Measurements from ENCODE around the gene GNAO1.

The GNAO1 gene

DNA sequence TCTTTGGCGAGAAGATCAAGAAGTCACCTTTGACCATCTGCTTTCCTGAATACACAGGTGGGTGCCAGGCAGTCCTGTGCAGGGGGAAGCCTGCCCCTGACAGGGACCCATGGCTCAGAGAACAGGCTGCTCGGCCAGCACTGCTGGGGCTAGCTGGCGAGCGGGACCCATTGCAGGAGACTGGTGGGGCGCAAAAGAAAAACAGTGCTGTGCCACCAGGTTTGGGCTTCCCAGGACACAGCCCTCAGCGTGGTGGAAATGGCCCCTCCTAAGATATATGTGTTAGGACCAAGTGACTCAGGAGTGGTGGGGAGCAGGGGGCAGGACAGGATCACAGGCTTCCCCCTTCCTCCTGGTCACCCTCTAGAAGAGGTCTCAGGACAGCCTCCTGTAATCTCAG is 160.2 kb downstream of the GNAO1 start:
- DNase-seq: no peak

DNA sequence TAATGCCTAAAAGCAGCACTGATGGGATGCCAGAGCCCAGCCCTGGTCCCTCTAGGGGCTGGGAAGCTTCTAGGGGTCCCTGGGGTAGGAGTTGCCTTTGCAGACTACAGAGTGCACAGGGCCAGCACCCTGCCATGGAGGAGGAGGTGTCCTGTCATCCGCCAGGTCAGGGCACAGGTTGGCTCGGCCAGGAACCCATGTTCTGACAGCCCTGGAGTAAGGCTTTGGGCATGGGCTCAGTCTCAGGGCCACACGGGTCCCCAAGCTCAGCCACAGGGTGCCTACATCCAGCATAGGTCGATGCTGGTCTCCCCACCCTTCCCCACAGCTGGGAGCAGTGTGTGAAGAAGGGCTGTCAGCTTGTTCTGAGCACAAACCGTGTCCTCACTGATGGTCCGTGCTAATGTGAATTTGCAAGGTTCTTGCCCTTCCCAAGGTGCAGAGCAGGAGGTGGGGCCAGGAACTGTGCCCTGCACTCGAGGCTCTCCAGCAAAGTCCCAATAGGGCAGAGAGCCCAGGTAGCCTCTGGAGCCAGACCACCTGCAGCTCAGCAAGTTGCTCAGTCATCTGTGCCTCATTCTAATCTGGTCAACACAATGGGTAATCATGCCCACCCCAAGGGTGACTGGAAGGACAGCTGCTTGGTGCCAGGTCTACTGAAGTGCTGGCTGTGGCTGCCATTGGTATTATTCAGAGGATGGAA is 161.2 kb downstream of the GNAO1 start:
- DNase-seq: no peak

DNA sequence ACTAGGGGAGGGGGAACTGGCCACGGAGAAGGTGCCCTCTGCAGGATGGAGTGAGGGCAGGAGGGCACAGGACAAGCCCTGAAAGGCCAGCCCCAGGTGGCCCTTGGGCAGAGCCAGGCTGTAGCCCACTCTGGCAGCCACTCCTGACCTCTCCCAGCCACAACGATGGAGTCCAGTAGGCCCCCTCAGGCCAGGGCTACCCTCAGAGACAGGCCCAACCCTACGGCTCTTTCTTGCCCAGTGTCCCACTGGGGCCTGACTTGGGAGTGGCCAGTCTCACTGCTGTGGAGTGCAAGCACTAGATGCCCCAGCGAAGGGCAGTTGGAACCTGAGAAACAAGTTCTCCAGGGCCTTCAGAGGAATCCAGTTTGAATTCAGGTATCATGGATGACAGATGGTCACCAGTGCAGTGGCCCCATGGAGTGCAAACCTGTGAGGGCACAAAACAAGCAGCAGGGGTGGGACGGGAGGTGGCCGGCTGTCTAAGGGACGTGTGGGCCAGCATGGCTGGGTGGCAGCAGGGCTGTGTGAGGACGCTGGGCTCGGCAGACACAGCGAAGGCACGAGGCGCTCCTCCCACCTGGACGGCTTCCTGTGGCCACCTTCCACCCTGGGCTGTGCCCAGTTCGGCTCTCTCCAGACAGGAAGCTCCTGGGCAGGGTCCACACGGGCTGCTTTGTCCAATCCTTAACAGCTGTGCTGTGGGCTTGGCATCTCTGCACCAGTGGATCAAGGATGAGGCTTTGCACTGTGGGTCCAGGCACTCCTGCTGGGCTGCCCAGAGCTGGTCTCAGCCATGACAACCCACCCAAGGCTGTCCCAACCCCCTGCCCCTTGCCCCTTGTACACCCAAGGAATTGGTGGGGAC is 162.0 kb downstream of the GNAO1 start:
- no peak for DNase-seq

DNA sequence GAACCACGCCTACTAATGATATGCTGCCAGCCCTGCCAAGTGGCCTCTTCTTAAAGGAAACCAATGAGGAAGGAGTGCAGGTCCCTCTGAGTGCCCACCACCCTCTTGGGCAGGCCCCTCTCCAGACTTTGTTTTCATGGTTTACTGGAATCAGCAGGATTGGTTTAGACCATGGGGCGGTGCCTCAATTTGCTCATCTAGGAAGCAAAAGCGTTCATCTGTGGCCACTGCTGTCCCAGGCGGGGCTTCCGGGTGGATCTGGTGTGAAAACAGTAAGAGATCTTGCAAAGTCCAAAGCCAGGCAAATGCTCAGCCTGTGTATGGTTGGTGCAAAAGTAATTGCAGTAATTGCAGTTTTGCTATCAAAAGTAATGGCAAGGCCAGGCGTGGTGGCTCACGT is 162.7 kb downstream of the GNAO1 start:
- DNase-seq: no peak

DNA sequence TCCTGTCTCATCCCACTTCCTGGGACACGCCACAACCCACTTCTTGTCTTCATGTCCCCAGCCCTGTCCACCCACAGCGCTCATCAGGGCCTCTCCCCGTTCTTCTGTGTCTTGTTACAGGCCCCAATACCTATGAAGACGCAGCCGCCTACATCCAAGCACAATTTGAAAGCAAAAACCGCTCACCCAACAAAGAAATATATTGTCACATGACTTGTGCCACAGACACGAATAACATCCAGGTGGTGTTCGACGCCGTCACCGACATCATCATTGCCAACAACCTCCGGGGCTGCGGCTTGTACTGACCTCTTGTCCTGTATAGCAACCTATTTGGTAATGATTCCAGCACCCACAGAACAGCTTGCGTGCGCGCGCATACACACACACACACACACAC is 163.5 kb downstream of the GNAO1 start:
- no peak for DNase-seq

DNA sequence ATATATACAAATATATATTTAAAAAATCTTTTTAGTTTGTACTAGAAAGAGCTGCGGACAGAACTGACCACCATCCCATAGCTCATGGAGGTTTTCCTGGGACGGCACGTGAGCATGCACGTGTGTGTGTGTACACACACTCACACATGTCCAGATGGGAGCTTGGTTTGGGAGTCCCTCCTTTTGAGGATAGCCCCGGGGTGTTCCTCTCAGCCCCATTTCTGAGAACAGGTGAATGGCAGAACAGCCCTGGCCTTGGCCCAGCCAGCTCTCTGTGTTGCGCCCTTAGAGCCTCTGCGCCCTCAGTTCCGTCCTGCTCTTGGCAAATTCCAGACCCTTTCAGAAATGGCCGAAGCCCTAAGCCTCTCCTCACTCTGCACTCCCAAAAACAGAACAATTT is 163.9 kb downstream of the GNAO1 start:
- DNase-seq: no peak

DNA sequence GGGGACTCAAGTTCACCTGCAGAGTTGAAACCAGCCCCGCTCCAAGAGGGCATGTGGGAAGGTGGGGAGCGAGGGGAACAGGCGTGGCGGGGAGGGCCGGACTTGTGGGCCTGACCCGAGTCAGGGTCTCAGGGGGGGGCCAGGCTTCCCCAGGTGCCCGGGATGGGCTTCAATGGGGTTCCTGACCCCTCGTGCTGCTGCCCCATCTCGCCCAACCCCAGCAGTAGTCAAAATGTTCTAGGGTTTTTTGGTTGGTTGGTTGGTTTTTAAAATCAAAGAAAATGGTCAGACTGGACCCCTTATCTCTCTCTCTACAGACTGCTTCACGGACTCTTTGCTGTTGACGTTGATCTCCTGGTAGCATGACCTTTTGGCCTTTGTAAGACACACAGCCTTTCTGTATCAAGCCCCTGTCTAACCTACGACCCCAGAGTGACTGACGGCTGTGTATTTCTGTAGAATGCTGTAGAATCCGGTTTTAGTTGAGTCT is 164.5 kb downstream of the GNAO1 start:
- no peak for DNase-seq

DNA sequence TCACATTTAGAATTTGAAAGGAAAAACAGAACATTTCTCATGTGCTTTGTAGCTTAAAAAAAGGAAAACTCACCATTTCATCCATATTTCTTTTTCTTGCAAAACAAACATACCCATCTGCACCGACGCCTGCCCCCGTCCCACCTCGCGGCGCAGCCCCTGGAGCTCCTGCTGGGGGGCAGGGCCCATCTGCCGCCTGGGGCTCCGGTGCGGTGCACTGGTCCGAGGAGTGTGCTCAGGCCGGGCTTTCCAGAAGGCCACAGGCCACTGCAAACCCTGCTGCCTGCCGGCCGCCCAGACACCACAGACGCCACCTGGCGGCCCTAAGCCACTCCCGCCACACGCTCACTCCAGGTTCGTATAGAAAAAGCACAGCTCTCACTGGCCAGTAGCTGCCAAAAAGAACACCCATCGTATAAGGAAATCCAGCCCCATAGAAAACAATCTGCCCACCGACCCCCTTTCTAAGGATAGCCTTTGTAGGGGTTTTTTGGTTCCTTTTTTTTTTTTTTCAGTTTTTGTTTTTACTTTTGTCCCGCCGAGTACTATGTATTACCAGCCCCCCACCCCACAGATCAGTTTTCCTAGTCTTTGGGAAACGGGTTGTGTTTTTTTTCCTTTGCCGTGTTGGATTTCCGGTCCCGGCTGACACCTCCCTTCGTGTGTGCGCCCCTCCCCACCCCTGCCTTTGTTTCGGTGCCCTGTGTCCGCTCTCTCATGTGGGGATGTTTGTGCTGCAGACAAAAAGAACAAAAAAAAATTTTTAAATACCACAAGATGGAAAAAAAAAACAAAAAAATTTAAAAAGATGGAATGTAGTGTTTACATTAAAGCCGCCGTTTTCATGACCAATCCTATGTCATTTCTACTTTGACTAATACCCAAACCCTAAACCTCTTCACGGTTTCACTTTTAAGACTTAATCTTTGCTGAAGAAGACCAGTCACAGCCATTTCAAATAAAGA is 165.3 kb downstream of the GNAO1 start:
- no peak for DNase-seq

DNA sequence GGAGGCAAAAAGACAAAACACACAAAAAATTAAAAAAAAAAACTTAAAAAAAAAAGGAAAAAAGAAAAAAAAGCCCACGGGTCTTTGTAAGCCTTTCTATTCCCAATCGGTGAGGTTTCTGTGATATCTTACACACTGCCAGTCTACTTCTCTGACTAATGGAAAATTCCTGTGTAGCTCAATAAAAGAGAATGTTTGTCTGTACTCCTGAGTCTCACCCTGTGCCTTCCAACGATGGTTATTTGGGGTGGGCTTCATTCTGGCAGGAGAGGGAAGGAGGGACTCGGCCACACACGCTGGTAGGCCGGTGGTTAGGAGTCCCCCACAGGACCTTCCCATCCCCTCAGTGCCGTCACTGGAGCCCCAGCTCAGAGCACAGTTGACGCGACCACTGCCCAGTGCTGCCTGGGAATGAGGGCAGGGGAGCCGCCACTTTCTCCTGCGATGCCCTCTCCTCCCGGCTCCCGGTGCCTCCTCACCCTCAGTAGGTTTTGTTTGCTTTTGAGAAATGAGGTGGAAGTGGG is 166.0 kb downstream of the GNAO1 start:
- DNase-seq: no peak

DNA sequence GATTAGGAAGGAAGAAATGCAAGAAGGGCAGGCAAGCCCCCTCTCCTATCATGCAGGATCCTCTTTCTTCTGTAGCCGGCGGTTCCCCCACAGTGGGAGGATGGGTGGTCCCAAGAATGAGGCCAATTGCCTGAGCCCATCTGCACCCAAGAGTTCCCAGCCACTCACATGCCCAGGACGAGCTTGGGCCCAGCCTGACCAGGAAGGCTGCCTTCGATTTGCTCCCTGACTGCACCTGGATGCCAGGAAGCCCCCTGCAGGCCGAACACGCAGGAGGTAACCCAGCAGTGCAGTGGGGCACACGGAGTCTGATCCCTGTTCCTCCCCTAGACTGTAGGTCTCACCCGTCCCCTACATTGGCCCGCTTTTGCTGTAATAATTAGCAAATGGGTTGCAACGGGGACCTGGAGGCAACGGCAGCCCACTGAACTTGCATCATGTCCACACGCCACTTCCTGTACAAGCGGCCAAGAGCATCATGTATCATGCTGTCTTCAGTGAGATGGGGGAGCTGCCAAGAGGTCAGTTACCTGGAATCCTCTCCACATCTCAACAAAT is 166.6 kb downstream of the GNAO1 start:
- no peak for DNase-seq

DNA sequence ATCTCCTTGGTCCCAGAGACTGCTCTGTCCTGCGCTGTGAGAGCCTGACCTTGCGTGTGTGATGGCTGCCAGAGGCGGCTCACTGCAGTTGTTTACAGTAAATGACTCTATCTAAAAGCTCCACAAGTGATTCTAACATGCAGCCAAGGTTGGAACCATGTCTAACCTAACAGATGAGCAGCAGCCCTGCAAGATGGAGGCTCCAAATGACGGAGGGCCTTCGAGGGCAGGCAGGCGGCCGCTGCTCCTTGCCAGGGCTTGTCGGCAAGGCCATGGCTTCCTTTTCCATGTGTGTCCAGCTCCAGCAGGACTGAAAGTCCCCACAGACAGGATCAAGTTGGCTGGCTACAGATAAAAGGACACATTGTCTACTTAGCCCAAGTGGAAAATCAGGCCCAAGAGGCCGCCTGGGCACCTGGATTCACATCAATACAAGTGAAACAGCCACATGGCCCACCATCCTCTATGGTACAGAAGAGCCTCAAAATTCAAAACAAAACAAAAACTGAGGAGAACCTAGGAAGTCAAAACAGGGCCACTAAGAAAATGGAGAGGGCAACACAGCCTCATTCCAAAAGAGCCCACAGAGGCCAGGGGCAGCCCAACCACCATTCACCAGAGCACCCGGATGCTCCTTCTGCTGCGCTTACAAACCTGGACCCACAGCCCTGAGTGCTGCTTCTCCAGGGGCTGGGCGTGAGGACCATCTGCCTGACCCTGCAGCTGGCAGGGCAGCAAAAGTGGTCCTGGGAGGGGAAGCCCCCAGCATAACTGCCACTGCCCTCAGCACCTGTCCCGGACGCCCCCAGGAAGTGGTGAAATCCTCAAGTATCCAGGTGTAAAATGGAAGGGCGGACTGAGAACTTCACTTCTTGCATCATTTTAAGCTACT is 169.1 kb downstream of the GNAO1 start:
- DNase-seq: no peak

DNA sequence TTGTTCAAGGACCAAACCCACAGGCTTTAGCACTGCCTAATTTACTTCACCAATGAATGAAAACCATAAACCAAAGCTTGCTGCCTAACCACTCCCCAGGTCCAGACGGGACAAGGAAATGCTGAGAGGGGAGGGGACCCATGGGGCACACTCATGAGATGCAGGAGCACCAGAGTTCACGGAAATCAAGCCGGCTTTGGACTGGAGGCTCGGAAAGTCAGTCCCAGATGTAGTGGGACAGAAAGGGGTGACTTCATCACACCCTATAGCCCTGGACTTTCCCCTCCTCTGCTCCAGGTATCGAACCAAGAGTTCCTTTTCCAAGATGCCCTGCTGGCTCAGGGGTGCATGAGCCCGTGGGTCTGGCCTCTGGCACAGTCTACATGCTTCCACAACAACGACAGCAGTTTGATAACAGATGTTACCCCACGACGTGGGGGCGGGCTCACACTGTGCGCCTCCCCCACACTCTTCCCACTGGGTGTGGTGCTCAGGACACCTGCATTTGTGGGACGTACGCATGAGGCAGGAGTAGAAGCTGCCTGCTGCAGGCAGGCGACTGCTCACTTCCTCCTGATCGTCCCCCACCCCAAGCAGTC is 170.9 kb downstream of the GNAO1 start:
- no peak for DNase-seq

DNA sequence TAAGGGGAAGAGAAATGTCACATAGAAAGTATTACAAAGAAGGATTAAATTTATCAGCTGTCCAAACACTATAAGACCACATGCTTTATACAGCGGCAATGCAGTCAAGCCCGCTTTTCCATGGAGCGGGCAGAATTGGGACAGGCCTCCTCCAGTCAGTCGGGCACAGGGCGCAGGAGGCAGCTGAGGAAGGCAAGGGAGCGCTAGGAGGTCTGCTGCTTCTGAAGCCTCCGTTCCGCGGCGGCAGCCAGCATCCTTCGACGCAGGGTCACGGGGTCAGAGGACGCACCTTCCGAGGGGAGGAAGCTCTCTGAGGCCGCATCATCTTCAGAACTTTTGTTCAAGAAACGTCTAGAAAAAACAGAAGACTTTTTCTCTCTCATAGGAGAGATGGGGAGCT is 171.4 kb downstream of the GNAO1 start:
- DNase-seq: no peak

DNA sequence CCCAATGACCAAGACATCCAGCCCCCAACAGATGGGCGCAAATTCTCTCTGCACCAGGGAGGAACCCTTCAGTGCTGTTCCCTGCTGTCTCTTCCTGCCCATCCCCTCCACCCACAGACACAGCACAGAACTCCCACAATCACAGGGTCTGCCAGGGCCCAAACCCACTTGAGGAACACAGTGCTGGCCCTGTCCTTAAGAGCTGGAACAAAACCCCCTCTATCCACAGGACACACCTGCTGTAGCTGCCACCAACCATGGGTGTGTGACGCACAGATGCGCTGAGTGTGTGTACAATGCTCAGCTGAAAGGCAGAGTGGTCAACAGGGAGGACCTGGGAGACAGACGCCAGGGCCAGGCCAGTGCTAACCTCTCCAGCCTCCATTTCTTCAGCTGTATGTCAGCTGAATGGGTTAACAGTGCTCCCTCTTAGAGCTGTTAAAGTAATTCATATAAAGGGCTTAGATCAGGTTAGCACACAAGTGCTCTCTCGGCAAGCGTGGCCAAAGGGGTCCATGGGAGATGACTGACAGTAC is 172.0 kb downstream of the GNAO1 start:
- no peak for DNase-seq

DNA sequence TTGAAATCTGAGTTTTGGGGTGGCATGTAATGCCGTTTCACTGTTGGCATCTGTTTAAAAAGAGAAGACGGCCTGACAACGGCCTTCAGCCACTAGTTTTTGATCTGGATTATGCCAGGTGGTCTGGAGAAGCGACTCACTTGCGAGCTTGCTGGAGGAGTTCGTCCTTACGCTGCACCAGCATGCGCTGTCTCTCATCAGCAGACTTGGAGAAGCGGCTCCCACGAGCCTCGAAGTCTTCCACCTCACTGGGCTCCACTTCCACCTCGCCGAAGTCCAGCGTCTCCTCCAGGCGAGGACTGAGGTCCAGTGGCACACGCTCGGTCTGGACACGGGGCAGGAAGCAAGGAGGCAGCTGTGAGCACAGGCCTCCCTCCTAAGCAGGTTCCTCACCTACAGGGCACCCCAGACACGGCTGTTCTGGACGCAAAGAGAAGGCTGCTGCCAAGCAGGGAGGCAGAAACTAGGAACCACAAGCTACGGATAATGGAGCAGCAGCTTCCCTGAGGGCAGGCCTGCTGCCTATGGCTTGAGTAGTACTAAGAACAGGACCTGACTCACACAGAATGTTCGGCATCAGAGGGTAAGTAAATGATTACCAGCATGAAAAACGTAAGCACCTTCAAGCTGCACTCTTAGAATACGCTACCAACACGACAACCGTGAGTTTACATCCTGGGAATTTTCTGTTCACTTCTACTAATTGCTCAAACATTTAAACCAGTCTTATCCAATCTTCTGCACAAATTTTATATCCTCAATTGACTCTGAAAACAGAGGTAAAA is 172.7 kb downstream of the GNAO1 start:
- DNase-seq: no peak

DNA sequence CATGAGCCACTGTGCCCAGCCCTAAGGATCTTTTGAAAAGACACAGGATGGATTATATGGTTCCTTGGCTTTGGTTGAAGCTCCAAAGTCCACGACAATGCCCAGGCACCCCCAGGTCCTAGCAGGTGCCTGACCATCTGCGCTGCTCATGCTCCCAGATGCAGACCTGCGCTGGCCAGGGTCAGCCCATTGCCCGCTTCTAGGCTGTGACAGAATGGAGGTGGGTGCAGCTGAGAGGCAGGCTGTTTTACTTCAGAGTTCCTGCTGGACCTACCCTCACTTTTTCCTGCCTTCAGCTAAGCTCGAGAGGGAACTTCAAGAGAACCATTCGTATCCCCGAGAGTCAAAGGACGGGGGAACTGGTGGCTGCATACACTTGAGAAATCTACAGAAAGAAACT is 173.6 kb downstream of the GNAO1 start:
- DNase-seq: no peak

DNA sequence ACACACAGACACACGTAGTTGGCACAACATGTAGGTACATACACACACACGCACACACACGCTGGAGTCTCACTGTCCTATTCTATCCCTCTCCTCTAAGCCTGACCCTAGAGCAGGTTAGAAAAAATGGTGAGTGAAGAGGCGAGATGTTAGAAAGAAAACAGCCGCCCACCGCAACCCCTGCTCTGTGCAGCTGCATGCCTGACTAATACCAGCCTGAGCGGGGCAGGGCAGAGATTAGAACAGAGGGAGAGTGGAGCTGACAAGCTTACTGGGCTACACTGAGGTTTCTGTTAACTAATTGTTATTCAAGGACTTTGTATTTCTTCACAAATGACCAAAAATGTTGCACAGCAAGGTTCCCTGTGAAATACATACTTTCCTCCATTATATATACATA is 174.3 kb downstream of the GNAO1 start:
- DNase-seq: no peak

DNA sequence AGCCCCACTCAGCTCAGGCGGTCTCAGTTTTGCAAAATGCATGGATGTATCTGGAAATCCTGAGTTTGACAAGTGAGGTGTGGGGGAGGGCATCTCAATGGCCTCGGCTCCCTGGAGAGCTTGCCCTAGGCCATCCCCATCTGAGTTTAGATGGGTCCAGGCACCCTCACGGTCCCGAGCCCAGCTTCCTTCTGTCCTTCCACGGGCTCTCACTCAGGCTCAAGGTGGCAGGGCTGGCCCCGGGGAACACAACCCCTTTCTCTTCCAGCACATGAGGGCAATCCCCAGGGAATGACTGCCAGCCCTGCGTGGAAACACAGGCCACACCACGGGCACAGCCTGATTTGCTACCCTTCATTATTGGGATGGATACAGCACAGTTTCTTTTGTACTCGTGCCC is 175.7 kb downstream of the GNAO1 start:
- DNase-seq: no peak

DNA sequence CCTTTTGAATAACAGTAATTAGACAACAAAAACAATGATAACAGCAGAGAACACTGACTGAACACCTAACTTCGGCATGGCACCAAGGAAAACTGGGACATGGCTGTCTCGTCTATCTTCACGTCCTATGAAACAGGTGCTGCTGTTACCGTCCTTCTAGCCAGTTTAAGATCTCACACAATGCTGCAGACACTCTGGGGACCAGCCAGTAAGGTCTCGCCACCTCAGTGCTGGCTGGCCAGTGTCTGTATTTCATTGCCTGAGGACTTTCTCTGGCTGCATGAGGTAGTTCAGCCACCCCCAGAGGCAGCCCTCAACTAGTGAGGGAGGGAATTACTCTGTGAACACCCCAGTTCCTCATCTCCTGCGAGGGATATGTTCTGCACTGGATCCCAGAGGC is 176.5 kb downstream of the GNAO1 start:
- DNase-seq: no peak

DNA sequence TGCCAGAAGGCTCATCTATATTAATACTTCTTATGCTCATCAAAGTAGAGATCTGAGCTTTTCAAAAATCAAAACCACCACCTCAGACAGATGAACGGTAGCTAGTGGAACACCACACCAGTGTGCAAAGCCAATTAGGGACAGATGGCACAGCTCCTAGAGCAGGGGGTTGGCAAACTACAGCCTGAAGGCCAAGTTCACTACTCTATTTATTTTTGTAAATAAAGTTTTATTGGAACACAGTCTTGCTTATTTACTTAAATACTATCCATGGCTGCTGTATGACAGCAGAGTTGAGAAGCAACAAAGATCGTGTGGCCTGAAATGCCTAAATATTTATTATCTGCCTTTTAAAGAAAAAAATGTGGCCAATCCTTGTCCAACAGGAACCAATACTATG is 177.3 kb downstream of the GNAO1 start:
- no peak for DNase-seq
